Hepatocyte (in vitro differentiated cells): ENCODE results near the gene TMEM240. TPM values are rescaled to one million over a fixed set of nuclear protein-coding genes. Genes with fewer than 3 reads are reported as not detected.

Experiments used
- DNase-seq: peaks from one replicate; pipeline ENCODE4 v3.0.0-alpha.2; 2016; ENCODE audit warnings: low spot score
- H2AFZ ChIP-seq: fragments of 200-600 bp; sonication (generic); 2 replicates; pipeline ENCODE4 v1.6.0; 2016; ENCODE audit warnings: antibody characterized with exemption, mild to moderate bottlenecking
- H3K27ac ChIP-seq: fragments of 200-600 bp; sonication (generic); 2 replicates; pipeline ENCODE4 v1.5.1; 2016; ENCODE audit warnings: mild to moderate bottlenecking
- H3K27me3 ChIP-seq: fragments of 200-600 bp; sonication (generic); 2 replicates; pipeline ENCODE4 v1.6.1; 2016
- H3K36me3 ChIP-seq: fragments of 200-600 bp; sonication (generic); replicated peaks from 2 replicates; pipeline ENCODE4 v1.5.1; 2016; ENCODE audit warnings: low read depth; ENCODE audit not compliant: insufficient read depth
- H3K4me1 ChIP-seq: fragments of 200-600 bp; sonication (generic); 2 replicates; pipeline ENCODE4 v1.5.1; 2016; ENCODE audit warnings: mild to moderate bottlenecking, moderate library complexity; ENCODE audit not compliant: insufficient read depth
- H3K4me2 ChIP-seq: fragments of 200-600 bp; sonication (generic); 2 replicates; pipeline ENCODE4 v1.6.0; 2016
- H3K4me3 ChIP-seq: fragments of 200-600 bp; sonication (generic); 2 replicates; pipeline ENCODE4 v1.5.1; 2016; ENCODE audit warnings: mild to moderate bottlenecking
- H3K79me2 ChIP-seq: fragments of 200-600 bp; sonication (generic); 2 replicates; pipeline ENCODE4 v1.6.0; 2017; ENCODE audit warnings: mild to moderate bottlenecking
- H3K9me2 ChIP-seq: fragments of 200-600 bp; sonication (generic); replicated peaks from 2 replicates; pipeline ENCODE4 v1.6.0; 2017; ENCODE audit warnings: mild to moderate bottlenecking; ENCODE audit not compliant: insufficient read depth
- H3K9me3 ChIP-seq: fragments of 200-600 bp; sonication (generic); 2 replicates; pipeline ENCODE4 v1.5.1; 2016; ENCODE audit warnings: low read depth, mild to moderate bottlenecking
- H4K20me1 ChIP-seq: fragments of 200-600 bp; sonication (generic); 2 replicates; pipeline ENCODE4 v1.6.0; 2016; ENCODE audit warnings: mild to moderate bottlenecking; ENCODE audit not compliant: insufficient read depth, poor library complexity, severe bottlenecking
- CTCF ChIP-seq: fragments of 200-600 bp; sonication (generic); IDR thresholded peaks from 2 replicates; pipeline ENCODE4 v1.5.1; 2016; ENCODE audit warnings: antibody characterized with exemption, mild to moderate bottlenecking; ENCODE audit not compliant: poor library complexity
- EZH2 ChIP-seq: fragments of 200-600 bp; sonication (generic); IDR thresholded peaks from 2 replicates; pipeline ENCODE4 v1.6.1; 2016; ENCODE audit warnings: antibody characterized with exemption, mild to moderate bottlenecking, borderline replicate concordance
- EZH2phosphoT487 ChIP-seq: fragments of 200-600 bp; sonication (generic); IDR thresholded peaks from one replicate; pipeline ENCODE4 v1.6.1; 2018; ENCODE audit warnings: antibody characterized with exemption, mild to moderate bottlenecking, low read depth, moderate library complexity; ENCODE audit not compliant: unreplicated experiment, severe bottlenecking
- WGBS: methylation state at CpG from one replicate; pipeline ENCODE4 v1.1.6; 2016; ENCODE audit warnings: low lambda C conversion rate; ENCODE audit errors: missing lambda C conversion rate; 5-methylcytosine and 5-hydroxymethylcytosine counted together
- polyA plus RNA-seq: library from polyadenylated mRNA; unstranded; fragments of >200 nt; fragmentation: Nextera tagmentation; extraction: Ambion mirVana; gene quantifications from 2 replicates; pipeline ENCODE4 v1.2.1, GENCODE V29; 2016
- total RNA-seq: library from RNA; depleted of rRNA; stranded (reverse); fragments of >200 nt; gene quantifications from 2 replicates; pipeline ENCODE4 v1.2.3, GENCODE V29; 2014

TMEM240 gene
- total and polyA plus RNA-seq, 2 experiments from 2014 or later: 2.1 to 4.3 TPM

GRCh38 chr1:1573843-1574720 is 33.7 kb upstream of the TMEM240 start:
- 2% methylated on average over 55 of the region's 96 CpGs for WGBS
- DNase-seq: peak; percentile 81
- peaks cover 33% of the 10 kb centered on the region for H4K20me1 ChIP-seq
- no peaks in the 10 kb centered on the region for H3K36me3 ChIP-seq
- H3K4me1 ChIP-seq: peaks cover 3% of the 10 kb centered on the region
- no peaks in the 10 kb centered on the region for H3K27me3 ChIP-seq
- H2AFZ ChIP-seq: peak overlapping the region; percentile 74
- no peak for TF ChIP-seq EZH2phosphoT487
- peak; percentile 50 for TF ChIP-seq CTCF
- peak overlapping the region; percentile 98 for H3K4me3 ChIP-seq
- peaks cover 51% of the 10 kb centered on the region for H3K79me2 ChIP-seq
- H3K9me2 ChIP-seq: no peaks in the 10 kb centered on the region
- H3K4me2 ChIP-seq: peak overlapping the region; percentile 86
- no peaks in the 10 kb centered on the region for H3K9me3 ChIP-seq
- peak overlapping the region; percentile 100 for H3K27ac ChIP-seq

GRCh38 chr1:1569341-1569740 is 28.9 kb upstream of the TMEM240 start:
- H3K27me3 ChIP-seq: no peaks in the 10 kb centered on the region
- H2AFZ ChIP-seq: no peak overlapping the region
- no peak for TF ChIP-seq EZH2
- TF ChIP-seq EZH2phosphoT487: no peak
- no peak for TF ChIP-seq CTCF
- no peak overlapping the region for H3K4me3 ChIP-seq
- no peaks in the 10 kb centered on the region for H3K36me3 ChIP-seq
- H3K9me3 ChIP-seq: no peaks in the 10 kb centered on the region
- H3K9me2 ChIP-seq: no peaks in the 10 kb centered on the region
- peaks cover 98% of the 10 kb centered on the region for H3K79me2 ChIP-seq
- H4K20me1 ChIP-seq: peaks cover 81% of the 10 kb centered on the region
- no peaks in the 10 kb centered on the region for H3K4me1 ChIP-seq
- no peak for DNase-seq
- no peak overlapping the region for H3K4me2 ChIP-seq
- WGBS: 89% methylated on average over 7 of the region's 7 CpGs
- H3K27ac ChIP-seq: no peak overlapping the region

- H3K27me3 ChIP-seq: no peaks in the 10 kb centered on the region
- H3K4me2 ChIP-seq: no peak overlapping the region
- no peaks in the 10 kb centered on the region for H3K9me2 ChIP-seq
- H3K27ac ChIP-seq: no peak overlapping the region
- H3K9me3 ChIP-seq: no peaks in the 10 kb centered on the region
- H4K20me1 ChIP-seq: peaks cover 90% of the 10 kb centered on the region
- H3K4me1 ChIP-seq: no peaks in the 10 kb centered on the region
- no peak overlapping the region for H2AFZ ChIP-seq
- no peak for DNase-seq
- no peak overlapping the region for H3K4me3 ChIP-seq
- 73% methylated on average over 10 of the region's 10 CpGs for whole genome bisulfite sequencing
- H3K36me3 ChIP-seq: no peaks in the 10 kb centered on the region
- H3K79me2 ChIP-seq: peaks cover 99% of the 10 kb centered on the region
- no peak for TF ChIP-seq EZH2
- TF ChIP-seq EZH2phosphoT487: no peak
- TF ChIP-seq CTCF: no peak
Measured at GRCh38 chr1:1567891-1568291, 27.5 kb upstream of the TMEM240 start.
